HepG2 (cell line): Measurements from ENCODE around the gene XPR1. TPM values are rescaled to one million over a fixed set of nuclear protein-coding genes. Genes with fewer than 3 reads are reported as not detected.

Source experiments
- ATAC-seq: fragments of 200-7000 bp; cut with Tn5 transposase; 3 replicates; pipeline ENCODE4 v1.9.1; 2020; ENCODE audit warnings: mild to moderate bottlenecking, moderate library complexity
- BruUV-seq: library from RNA; stranded (reverse); fragments of 400-500 nt; replicated peaks from 2 replicates; lab custom pipeline; 2021; lab: Mats Ljungman, UMichigan
- CTCF ChIA-PET: fragments of 300-600 bp; formaldehyde crosslinking; extraction: SDS; loops from one replicate; lab custom pipeline; 2021; ENCODE audit warnings: low total read pairs, inconsistent platforms, low intra/inter-chr PET ratio; lab: Yijun Ruan, JAX
- POLR2A ChIA-PET: fragments of 350-600 bp; sonication (Branson Sonifier 250); formaldehyde crosslinking; loops from one replicate; lab custom pipeline; 2020; ENCODE audit warnings: antibody characterized with exemption, inconsistent platforms; lab: Yijun Ruan, JAX
- DNase-seq: peaks from one replicate; pipeline ENCODE4 v3.0.0-alpha.2; 2015; ENCODE audit warnings: low spot score
- FAIRE-seq: peaks from 3 replicates; lab custom pipeline; 2011; peaks lifted over from hg19 to GRCh38; lab: Jason Lieb, UNC
- H2AFZ ChIP-seq: one replicate; pipeline ENCODE4 v1.6.1; 2011; ENCODE audit warnings: low read length, inconsistent platforms
- H3K27ac ChIP-seq: fragments of 300-600 bp; 3 replicates; pipeline ENCODE4 v1.8.0; 2011; ENCODE audit warnings: mixed run types, mild to moderate bottlenecking, mixed read lengths, low read length, inconsistent platforms; ENCODE audit not compliant: insufficient read depth; ENCODE audit errors: extremely low read length
- H3K27me3 ChIP-seq, 2 experiments: fragments of 200-600 bp in 1 of 2; 2 replicates in 1 of 2; 3 replicates in 1 of 2; pipeline versions ENCODE4 v1.6.0 to v1.8.0; 2011; ENCODE audit warnings: low read length in 2 of 2, mild to moderate bottlenecking in 2 of 2, moderate library complexity in 2 of 2, inconsistent platforms in 1 of 2; ENCODE audit not compliant: insufficient read depth in 2 of 2, control insufficient read depth in 1 of 2
- H3K36me3 ChIP-seq, 2 experiments: fragments of 200-600 bp in 1 of 2; replicated peaks in 1 of 2; 2 replicates in 1 of 2; 3 replicates in 1 of 2; pipeline versions ENCODE4 v1.5.1 to v1.8.0; 2011; ENCODE audit warnings: low read length in 2 of 2, inconsistent platforms in 1 of 2; ENCODE audit not compliant: insufficient read depth in 2 of 2, control insufficient read depth in 1 of 2
- H3K4me1 ChIP-seq: 2 replicates; pipeline ENCODE4 v1.5.1; 2012; ENCODE audit warnings: low read length, inconsistent platforms; ENCODE audit not compliant: insufficient read depth
- H3K4me2 ChIP-seq: 2 replicates; pipeline ENCODE4 v1.6.0; 2011; ENCODE audit warnings: low read depth, low read length, inconsistent platforms
- H3K4me3 ChIP-seq, 3 experiments: fragments of 200-600 bp in 1 of 3; sonication (generic), shearing (Covaris generic) in 1 of 3; replicated peaks in 1 of 3; 2 replicates each; pipeline ENCODE4 v1.5.1; 2011 to 2016; ENCODE audit warnings: low read length in 3 of 3, inconsistent platforms in 2 of 3, low read depth in 2 of 3, mild to moderate bottlenecking in 2 of 3, control low read depth in 1 of 3, mixed read lengths in 1 of 3; ENCODE audit not compliant: insufficient read depth in 1 of 3
- H3K79me2 ChIP-seq: one replicate; pipeline ENCODE4 v1.6.1; 2011; ENCODE audit warnings: low read length, inconsistent platforms; ENCODE audit not compliant: insufficient read depth
- H3K9ac ChIP-seq: 2 replicates; pipeline ENCODE4 v1.6.0; 2011; ENCODE audit warnings: mild to moderate bottlenecking, low read depth, low read length, inconsistent platforms; ENCODE audit not compliant: insufficient read depth
- H3K9me3 ChIP-seq: 2 replicates; pipeline ENCODE4 v1.5.1; 2012; ENCODE audit warnings: mild to moderate bottlenecking, low read length
- H4K20me1 ChIP-seq: 2 replicates; pipeline ENCODE4 v1.6.0; 2011; ENCODE audit warnings: inconsistent platforms, mild to moderate bottlenecking, low read length, moderate library complexity; ENCODE audit not compliant: insufficient read depth
- CEBPZ ChIP-seq: IDR thresholded peaks from 2 replicates; pipeline ENCODE4 v1.6.1; 2012; ENCODE audit warnings: low read length, improper control_type of control experiment
- DNMT1 ChIP-seq: sonication (generic); formaldehyde crosslinking; IDR thresholded peaks from 2 replicates; pipeline ENCODE4 v1.5.1; 2020; ENCODE audit warnings: mild to moderate bottlenecking, missing genetic modification reagents
- KDM2A ChIP-seq: sonication (generic); formaldehyde crosslinking; IDR thresholded peaks from 2 replicates; pipeline ENCODE4 v1.4.0; 2020; ENCODE audit warnings: low read depth, missing genetic modification reagents, borderline replicate concordance
- TEAD3 ChIP-seq: optimal IDR thresholded peaks from 2 replicates; pipeline ENCODE3; 2016; ENCODE audit warnings: borderline replicate concordance
- TERF1 ChIP-seq: sonication (generic); formaldehyde crosslinking; IDR thresholded peaks from 2 replicates; pipeline ENCODE4 v1.8.0; 2022; ENCODE audit warnings: mild to moderate bottlenecking, missing genetic modification reagents, moderate library complexity
- ZBTB1 ChIP-seq: sonication (generic); formaldehyde crosslinking; IDR thresholded peaks from 2 replicates; pipeline ENCODE4 v1.4.0; 2020; ENCODE audit warnings: missing genetic modification reagents, borderline replicate concordance
- ZBTB33 ChIP-seq: sonication (generic); formaldehyde crosslinking; IDR thresholded peaks from 2 replicates; pipeline ENCODE4 v1.4.0; 2020; ENCODE audit warnings: missing genetic modification reagents
- ZFP1 ChIP-seq: IDR thresholded peaks from 2 replicates; pipeline ENCODE4 v1.6.1; 2016
- ZNF205 ChIP-seq: IDR thresholded peaks from 2 replicates; pipeline ENCODE4 v1.6.1; 2018; ENCODE audit warnings: missing biosample characterization, missing genetic modification reagents
- ZNF333 ChIP-seq: sonication (generic); formaldehyde crosslinking; IDR thresholded peaks from 2 replicates; pipeline ENCODE4 v1.4.0; 2020; ENCODE audit warnings: mild to moderate bottlenecking, missing genetic modification reagents, borderline replicate concordance
- ZNF563 ChIP-seq: sonication (generic); formaldehyde crosslinking; IDR thresholded peaks from 2 replicates; pipeline ENCODE4 v1.8.0; 2022; ENCODE audit warnings: mild to moderate bottlenecking, moderate library complexity, missing genetic modification reagents
- ZNF598 ChIP-seq: sonication (generic); formaldehyde crosslinking; IDR thresholded peaks from 2 replicates; pipeline ENCODE4 v1.5.1; 2020; ENCODE audit warnings: mild to moderate bottlenecking, missing genetic modification reagents, borderline replicate concordance
- WGBS: methylation state at CpG from one replicate; pipeline ENCODE4 v1.1.6; 2017; ENCODE audit warnings: low lambda C conversion rate; 5-methylcytosine and 5-hydroxymethylcytosine counted together
- in situ Hi-C: cut with HindIII; loops from 2 replicates; pipeline ENCODE4 v1.10.0; 2017; ENCODE audit warnings: low pct_unique_long_range_greater_than_20kb; ENCODE audit not compliant: extremely low pct_ligation_motif_present
- intact Hi-C: fragments of 100-400 bp; cut with micrococcal nuclease; formaldehyde crosslinking; loops from one replicate; pipeline ENCODE4 v1.10.0; 2022; ENCODE audit not compliant: unreplicated experiment
- polyA plus RNA-seq, 8 experiments: library from polyadenylated mRNA; depleted of rRNA in 3 of 8; stranded (reverse) in 7 of 8; unstranded in 1 of 8; fragments of >200 nt; fragmentation: Illumina TruSeq in 4 of 8; extraction: Trizol in 4 of 8; gene quantifications; 2 replicates each; pipeline versions ENCODE4 v1.2.1 to v1.2.3, GENCODE V29; 2011 to 2016; ENCODE audit warnings: low read depth in 4 of 8, missing spikeins in 1 of 8, mixed read lengths in 1 of 8; ENCODE audit not compliant: insufficient read depth in 1 of 8
- total RNA-seq, 5 experiments: library from RNA; depleted of rRNA; stranded (reverse); fragments of >200 nt; fragmentation: Illumina TruSeq; extraction: Trizol; gene quantifications; 2 replicates each; pipeline ENCODE4 v1.2.3, GENCODE V29; 2016; ENCODE audit warnings: low read depth in 1 of 5

XPR1 gene
- total and polyA plus RNA-seq, 2 of the 13 experiments (the other 11 are each of a cell fraction or from before 2014, with no cell fraction given), result 22.3 to 23.6 TPM

GRCh38 chr1:180935326-180936109 is 303.7 kb downstream of the XPR1 start (continued):
- TF ChIP-seq ZNF598 (CRISPR knock-in tag) (peak; percentile 7; the same call in 1 of the 2 replicates), KDM2A (CRISPR knock-in tag) (peak; percentile 63; the same call in 1 of the 2 replicates), ZBTB1 (peak; percentile 33; the same call in 1 of the 2 replicates), TERF1 (CRISPR knock-in tag) (peak; percentile 70; the same call in 1 of the 2 replicates), ZFP1 (CRISPR knock-in tag) (0 out of 2 replicates have a peak, but pooled peaks have one; percentile 42), TEAD3 (peak; percentile 64), DNMT1 (CRISPR knock-in tag) (peak; percentile 72; the same call in 1 of the 2 replicates), ZNF205 (CRISPR knock-in tag) (0 out of 2 replicates have a peak, but pooled peaks have one; percentile 48)
- TF ChIP-seq, all 625 proteins: peak for 145

- CTCF ChIA-PET, result no interaction called here
- no peak for DNase-seq
- TF ChIP-seq ZBTB33 (CRISPR knock-in tag) (peak; percentile 46; the same call in 1 of the 2 replicates), ZNF333 (0 out of 2 replicates have a peak, but pooled peaks have one; percentile 73), CEBPZ (no peak), ZNF563 (CRISPR knock-in tag) (no peak)
These were observed 304.5 kb downstream of the XPR1 start for GRCh38 chr1:180936110-180937011.

More at GRCh38 chr1:180936110-180937011, 304.5 kb downstream of the XPR1 start:
- H3K4me1 ChIP-seq, result peaks cover 25% of the 10 kb centered on the region
- no peaks in the 10 kb centered on the region for H3K36me3 ChIP-seq
- peak overlapping the region; percentile 65 for H3K4me2 ChIP-seq
- FAIRE-seq (no peak), ATAC-seq (no peak; the same call in 2 of the 3 replicates)
- intact Hi-C loops, result no loop called here
- H4K20me1 ChIP-seq, result no peaks in the 10 kb centered on the region
- BruUV-seq, result no TSS peak
- H3K9ac ChIP-seq, result no peak overlapping the region
- no peak overlapping the region for H3K27ac ChIP-seq
- in situ Hi-C loops, result no loop called here
- no peaks in the 10 kb centered on the region for H3K9me3 ChIP-seq
- no peaks in the 10 kb centered on the region for H3K79me2 ChIP-seq
- peak overlapping the region in 1 of 3 experiments; percentile 45; a peak in 1 of 6 replicates for H3K4me3 ChIP-seq
- POLR2A ChIA-PET, result interaction anchor here (1.4 kb wide), 1 partner anchor 11 kb away, joined by 8 read pairs; no protein-coding TSS in a partner anchor
- 78% methylated on average over 9 of the region's 28 CpGs for WGBS
- H2AFZ ChIP-seq, result no peak overlapping the region
- H3K27me3 ChIP-seq, result no peaks in the 10 kb centered on the region; a peak in 1 of 5 replicates
